Stimulated activated CD8-positive, alpha-beta memory T cell treated with anti-CD3 and anti-CD28 coated beads, Interleukin-15, amount 100 ng/mL, for 4 hours (primary cell): Measurements from ENCODE around the gene ZNF286A.
"Not testable (repeated sequence)": the region's sequence is repeated elsewhere in the genome, so short reads cannot be mapped to it uniquely, and the experiment has no call there.

Source experiments
- DNase-seq, 2 donors: peaks; one replicate each; pipeline ENCODE4 v3.0.0-alpha.2; 2020; ENCODE audit warnings: low read depth in 2 of 2

Gene ZNF286A

GRCh38 chr17:15699413-15699924 lies at the start of gene ZNF286A:
Gene ZNF286A (plus strand): TSS chr17:15699752. CDS start chr17:15700330, 578 bp downstream.
- peak; percentile 85 to 95 for DNase-seq

GRCh38 chr17:15649861-15650421 lies 49.6 kb upstream of the ZNF286A start:
- DNase-seq: no peak

GRCh38 chr17:15650741-15651582 lies 48.6 kb upstream of the ZNF286A start:
- no peak for DNase-seq

GRCh38 chr17:15651583-15652110 lies 47.9 kb upstream of the ZNF286A start:
- no peak for DNase-seq

GRCh38 chr17:15652960-15653359 lies 46.6 kb upstream of the ZNF286A start:
- no peak for DNase-seq

GRCh38 chr17:15654401-15654800 lies 45.2 kb upstream of the ZNF286A start:
- not testable (repeated sequence) for DNase-seq

GRCh38 chr17:15654886-15655561 lies 44.5 kb upstream of the ZNF286A start:
- DNase-seq: no peak

GRCh38 chr17:15657868-15658267 lies 41.7 kb upstream of the ZNF286A start:
- DNase-seq: no peak

GRCh38 chr17:15658296-15658695 lies 41.3 kb upstream of the ZNF286A start:
- DNase-seq: no peak

- DNase-seq: no peak
These were observed 40.3 kb upstream of the ZNF286A start for GRCh38 chr17:15659236-15659635.

GRCh38 chr17:15659663-15660062 lies 39.9 kb upstream of the ZNF286A start:
- no peak for DNase-seq

GRCh38 chr17:15660077-15660476 lies 39.5 kb upstream of the ZNF286A start:
- DNase-seq: no peak

- DNase-seq: no peak
These were observed 36.9 kb upstream of the ZNF286A start for GRCh38 chr17:15662681-15663080.

- DNase-seq: no peak
These were observed 36.4 kb upstream of the ZNF286A start for GRCh38 chr17:15663176-15663575.

GRCh38 chr17:15663691-15664090 lies 35.9 kb upstream of the ZNF286A start:
- DNase-seq: no peak

GRCh38 chr17:15669526-15669925 lies 30.0 kb upstream of the ZNF286A start:
- not testable (repeated sequence) for DNase-seq

- DNase-seq: not testable (repeated sequence)
These were observed 24.9 kb upstream of the ZNF286A start for GRCh38 chr17:15674640-15675039.

GRCh38 chr17:15675991-15676390 lies 23.6 kb upstream of the ZNF286A start:
- not testable (repeated sequence) for DNase-seq

GRCh38 chr17:15683135-15683534 lies 16.4 kb upstream of the ZNF286A start:
- DNase-seq: not testable (repeated sequence)

- DNase-seq: peak; percentile 58 to 62
These were observed 15.6 kb upstream of the ZNF286A start, which contains the start of gene TRIM16 for GRCh38 chr17:15683824-15684478. Gene TRIM16 (minus strand): TSS chr17:15684311. CDS start chr17:15651609, 32,702 bp downstream.

GRCh38 chr17:15687494-15687893 lies 12.1 kb upstream of the ZNF286A start:
- not testable (repeated sequence) for DNase-seq
